Kidney (tissue), 14 donors: Measurements from ENCODE around the gene METTL14. TPM values are rescaled to one million over a fixed set of nuclear protein-coding genes. Genes with fewer than 3 reads are reported as not detected.
A peak's percentile ranks its signal among the peaks of the same experiment; 100 is the strongest.

Experiments
- DNase-seq, 5 donors: peaks; one replicate each; pipeline ENCODE4 v3.0.0-alpha.2; 2013 to 2020
- FAIRE-seq: peaks from 2 replicates; lab custom pipeline; 2012; peaks lifted over from hg19 to GRCh38; lab: Jason Lieb, UNC
- H3K27ac ChIP-seq, 2 donors: one replicate each; pipeline ENCODE4 v1.7.0; 2013; ENCODE audit warnings: low read depth in 2 of 2, low read length in 2 of 2, inconsistent platforms in 1 of 2
- H3K27me3 ChIP-seq: one replicate; pipeline ENCODE4 v1.7.1; 2013; ENCODE audit warnings: low read length, inconsistent platforms; ENCODE audit not compliant: control insufficient read depth, insufficient read depth
- H3K36me3 ChIP-seq, 3 donors: one replicate each; pipeline versions ENCODE4 v1.7.0 to v1.7.1; 2013; ENCODE audit warnings: low read length in 3 of 3, control low read depth in 1 of 3, inconsistent platforms in 1 of 3; ENCODE audit not compliant: insufficient read depth in 3 of 3, control insufficient read depth in 2 of 3
- H3K4me1 ChIP-seq, 3 donors: one replicate each; pipeline versions ENCODE4 v1.7.0 to v1.7.1; 2013; ENCODE audit warnings: low read length in 3 of 3, inconsistent platforms in 1 of 3, low read depth in 1 of 3; ENCODE audit not compliant: control insufficient read depth in 2 of 3, insufficient read depth in 2 of 3
- H3K4me3 ChIP-seq, 3 donors: one replicate each; pipeline versions ENCODE4 v1.7.0 to v1.8.1; 2013; ENCODE audit warnings: low read length in 3 of 3, control low read depth in 1 of 3, inconsistent platforms in 1 of 3
- H3K9ac ChIP-seq, 3 donors: one replicate each; pipeline versions ENCODE4 v1.7.0 to v1.7.1; 2013; ENCODE audit warnings: low read length in 3 of 3, control low read depth in 1 of 3, inconsistent platforms in 1 of 3
- H3K9me3 ChIP-seq, 3 donors: one replicate each; pipeline versions ENCODE4 v1.7.0 to v1.7.1; 2013; ENCODE audit warnings: low read length in 3 of 3, control low read depth in 1 of 3, inconsistent platforms in 1 of 3; ENCODE audit not compliant: control insufficient read depth in 2 of 3, insufficient read depth in 1 of 3
- intact Hi-C: fragments of 100-400 bp; cut with DNase I; formaldehyde crosslinking; loops from one replicate; pipeline ENCODE4 v1.11.1; 2022
- polyA plus RNA-seq: library from polyadenylated mRNA; stranded (reverse); fragments of 350-450 nt; fragmentation: Illumina TruSeq; extraction: RNeasy Lipid Tissue Mini Kit (QIAGEN cat#74804); gene quantifications from one replicate; pipeline ENCODE4 v1.2.3, GENCODE V29; 2014; ENCODE audit warnings: low read depth, low replicate concordance; ENCODE audit not compliant: insufficient read depth
- total RNA-seq: library from RNA; stranded (reverse); fragmentation: NEBNext Ultra II Directional; extraction: Animal tissue kit (Norgen Biotek cat#: 25700); gene quantifications from one replicate; pipeline ENCODE4 v1.2.1, GENCODE V29; 2021
- TF ChIP-seq, protein P1 (sequence below): IDR thresholded peaks from 3 replicates; pipeline ENCODE4 v1.5.1; 2012; ENCODE audit warnings: mild to moderate bottlenecking, moderate library complexity, borderline replicate concordance; ENCODE audit not compliant: insufficient read depth; ENCODE audit errors: extremely low read depth
- donor health status: control.
- donor health status: control.
- donor health status: control.
- donor health status: control.
- donor health status: control.
- donor health status: DM: yes; HTN: yes; CAD: no.
- donor health status: Normal renal cell carcinoma (clear cell type).

Gene METTL14
- total and polyA plus RNA-seq, 2 donors from 2014 or later: 10.1 to 46.4 TPM

GRCh38 chr4:118756429-118756828 lies 71.2 kb downstream of the METTL14 start:
- DNase-seq (no peak), FAIRE-seq (no peak)
- Histone ChIP-seq H3K9ac (no peak overlapping the region), H3K4me3 (no peak overlapping the region), H3K27me3 (no peaks in the 10 kb centered on the region), H3K27ac (peak overlapping the region in 1 of 2 donors; percentile 32), H3K4me1 (peaks cover 4 to 15% (median 8%) of the 10 kb centered on the region in 3 donors), H3K36me3 (peaks cover 0 to 2% (median 0%) of the 10 kb centered on the region in 3 donors), H3K9me3 (no peaks in the 10 kb centered on the region)
- TF ChIP-seq, protein P1, sequence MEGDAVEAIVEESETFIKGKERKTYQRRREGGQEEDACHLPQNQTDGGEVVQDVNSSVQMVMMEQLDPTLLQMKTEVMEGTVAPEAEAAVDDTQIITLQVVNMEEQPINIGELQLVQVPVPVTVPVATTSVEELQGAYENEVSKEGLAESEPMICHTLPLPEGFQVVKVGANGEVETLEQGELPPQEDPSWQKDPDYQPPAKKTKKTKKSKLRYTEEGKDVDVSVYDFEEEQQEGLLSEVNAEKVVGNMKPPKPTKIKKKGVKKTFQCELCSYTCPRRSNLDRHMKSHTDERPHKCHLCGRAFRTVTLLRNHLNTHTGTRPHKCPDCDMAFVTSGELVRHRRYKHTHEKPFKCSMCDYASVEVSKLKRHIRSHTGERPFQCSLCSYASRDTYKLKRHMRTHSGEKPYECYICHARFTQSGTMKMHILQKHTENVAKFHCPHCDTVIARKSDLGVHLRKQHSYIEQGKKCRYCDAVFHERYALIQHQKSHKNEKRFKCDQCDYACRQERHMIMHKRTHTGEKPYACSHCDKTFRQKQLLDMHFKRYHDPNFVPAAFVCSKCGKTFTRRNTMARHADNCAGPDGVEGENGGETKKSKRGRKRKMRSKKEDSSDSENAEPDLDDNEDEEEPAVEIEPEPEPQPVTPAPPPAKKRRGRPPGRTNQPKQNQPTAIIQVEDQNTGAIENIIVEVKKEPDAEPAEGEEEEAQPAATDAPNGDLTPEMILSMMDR: no peak
- intact Hi-C loops: no loop called here

- DNase-seq (no peak), FAIRE-seq (no peak)
- intact Hi-C loops: no loop called here
- no peak overlapping the region for H3K4me3 ChIP-seq
- peaks cover 4 to 15% (median 8%) of the 10 kb centered on the region in 3 donors for H3K4me1 ChIP-seq
- H3K27me3 ChIP-seq: no peaks in the 10 kb centered on the region
- peaks cover 0 to 2% (median 0%) of the 10 kb centered on the region in 3 donors for H3K36me3 ChIP-seq
- H3K9me3 ChIP-seq: no peaks in the 10 kb centered on the region
- no peak overlapping the region for H3K9ac ChIP-seq
- TF ChIP-seq, protein P1: no peak
- peak overlapping the region in 1 of 2 donors; percentile 41 for H3K27ac ChIP-seq
Observed at GRCh38 chr4:118756958-118757357, 71.8 kb downstream of the METTL14 start.

DNA sequence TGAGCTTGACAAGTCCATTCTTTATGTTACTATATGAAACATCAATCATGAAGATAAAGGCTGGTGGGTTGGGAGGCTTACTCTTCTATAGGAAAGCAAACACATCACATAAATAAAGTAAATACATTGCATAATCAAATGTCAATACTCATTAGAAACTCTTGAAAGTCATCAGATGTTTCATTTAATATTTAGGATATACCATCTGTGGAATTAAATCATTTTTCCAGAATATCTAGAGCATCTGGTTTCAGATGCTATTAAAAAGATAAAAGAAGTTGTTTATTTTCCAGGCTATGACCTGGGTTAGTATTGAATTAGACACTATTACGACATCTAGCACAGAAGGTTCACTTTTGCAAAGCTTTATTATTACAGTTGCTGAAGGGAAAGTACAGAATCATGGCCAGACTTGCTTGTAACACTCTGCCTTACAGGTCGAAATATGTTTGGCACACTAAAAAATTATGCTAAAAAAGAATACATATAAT lies 72.6 kb downstream of the METTL14 start:
- Histone ChIP-seq H3K36me3 (peaks cover 0 to 2% (median 0%) of the 10 kb centered on the region in 3 donors), H3K4me1 (peaks cover 4 to 15% (median 8%) of the 10 kb centered on the region in 3 donors), H3K27ac (peak overlapping the region in 1 of 2 donors; percentile 48), H3K4me3 (no peak overlapping the region), H3K9ac (no peak overlapping the region), H3K27me3 (no peaks in the 10 kb centered on the region), H3K9me3 (no peaks in the 10 kb centered on the region)
- intact Hi-C loops: no loop called here
- TF ChIP-seq, protein P1: no peak
- FAIRE-seq: no peak
- DNase-seq: peak in 2 of 5 donors; percentile 43 to 75
